8988T (cell line): ENCODE results near the gene IFFO2.

Experiments used
- DNase-seq: peaks from one replicate; pipeline ENCODE4 v3.0.0; 2011

IFFO2 gene

DNA sequence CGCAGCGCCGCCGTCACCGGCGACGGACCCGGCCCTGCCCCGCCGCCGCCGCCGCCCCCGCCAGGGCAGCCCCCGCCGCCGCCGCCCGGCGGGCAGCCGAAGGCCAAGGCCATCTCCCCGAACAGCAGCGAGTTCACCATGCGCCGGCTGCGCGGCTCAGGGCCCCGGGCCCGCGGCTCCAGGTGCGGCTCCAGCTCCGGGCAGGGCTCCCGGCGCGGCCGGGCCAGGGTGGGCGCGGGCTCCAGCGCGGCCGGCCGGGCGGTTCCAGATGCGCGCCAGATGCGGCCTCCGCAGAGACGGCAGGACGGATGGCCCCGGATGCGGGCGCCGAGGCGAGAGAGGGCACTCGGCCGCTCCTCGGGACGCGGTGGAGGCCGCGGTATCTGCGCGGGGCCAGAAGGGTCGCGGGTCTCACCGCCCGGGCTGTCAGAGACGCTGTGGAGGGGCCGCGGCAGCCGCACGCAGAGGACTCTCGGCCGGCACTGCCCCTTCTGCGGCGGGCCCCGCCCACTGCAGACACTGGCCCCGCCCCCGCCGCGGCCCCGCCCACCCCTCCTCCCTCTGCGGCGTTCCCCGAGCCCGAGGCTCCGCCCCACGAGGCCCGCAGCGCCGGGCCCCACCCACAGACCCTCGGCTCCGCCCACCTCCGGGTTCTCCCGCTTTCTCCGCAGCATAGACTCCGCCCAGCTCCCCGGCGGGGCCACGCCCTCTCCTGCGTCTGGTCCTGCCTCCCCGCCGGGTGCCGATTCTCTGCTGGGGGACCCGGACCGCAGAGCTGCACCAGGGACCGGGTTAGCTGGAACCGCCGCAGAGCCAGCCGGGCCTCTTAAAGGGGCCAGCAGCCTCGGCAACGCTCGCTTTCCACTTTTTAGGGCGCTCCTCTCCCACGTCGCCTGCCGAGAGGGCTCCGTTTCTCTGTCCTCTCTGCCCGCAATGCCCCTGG is at the start of gene IFFO2:
TSS of gene IFFO2 (minus strand) at position 484 of the 943 bp plus-strand sequence. CDS start at position 140, 344 bp downstream.
- DNase-seq, result peak; percentile 95

DNA sequence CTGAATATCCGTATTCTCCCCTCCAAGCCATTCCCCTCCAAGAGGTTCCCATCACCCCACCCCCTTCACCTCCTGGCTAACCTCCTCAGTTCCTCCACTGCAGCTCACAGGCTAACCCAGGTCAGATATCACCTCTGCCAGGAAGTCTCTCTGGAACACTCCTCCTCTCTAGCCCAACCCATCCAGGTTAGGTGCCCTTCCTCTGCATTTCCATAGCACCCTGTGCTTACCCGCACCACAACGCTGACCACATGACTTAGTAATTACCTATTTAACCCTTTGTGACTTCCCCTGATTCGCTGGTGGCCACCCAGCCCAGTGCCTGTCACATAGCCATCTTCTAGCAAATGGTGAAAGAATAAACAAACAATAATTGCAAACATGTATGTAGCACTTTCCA is 49.5 kb upstream of the IFFO2 start:
- no peak for DNase-seq

DNA sequence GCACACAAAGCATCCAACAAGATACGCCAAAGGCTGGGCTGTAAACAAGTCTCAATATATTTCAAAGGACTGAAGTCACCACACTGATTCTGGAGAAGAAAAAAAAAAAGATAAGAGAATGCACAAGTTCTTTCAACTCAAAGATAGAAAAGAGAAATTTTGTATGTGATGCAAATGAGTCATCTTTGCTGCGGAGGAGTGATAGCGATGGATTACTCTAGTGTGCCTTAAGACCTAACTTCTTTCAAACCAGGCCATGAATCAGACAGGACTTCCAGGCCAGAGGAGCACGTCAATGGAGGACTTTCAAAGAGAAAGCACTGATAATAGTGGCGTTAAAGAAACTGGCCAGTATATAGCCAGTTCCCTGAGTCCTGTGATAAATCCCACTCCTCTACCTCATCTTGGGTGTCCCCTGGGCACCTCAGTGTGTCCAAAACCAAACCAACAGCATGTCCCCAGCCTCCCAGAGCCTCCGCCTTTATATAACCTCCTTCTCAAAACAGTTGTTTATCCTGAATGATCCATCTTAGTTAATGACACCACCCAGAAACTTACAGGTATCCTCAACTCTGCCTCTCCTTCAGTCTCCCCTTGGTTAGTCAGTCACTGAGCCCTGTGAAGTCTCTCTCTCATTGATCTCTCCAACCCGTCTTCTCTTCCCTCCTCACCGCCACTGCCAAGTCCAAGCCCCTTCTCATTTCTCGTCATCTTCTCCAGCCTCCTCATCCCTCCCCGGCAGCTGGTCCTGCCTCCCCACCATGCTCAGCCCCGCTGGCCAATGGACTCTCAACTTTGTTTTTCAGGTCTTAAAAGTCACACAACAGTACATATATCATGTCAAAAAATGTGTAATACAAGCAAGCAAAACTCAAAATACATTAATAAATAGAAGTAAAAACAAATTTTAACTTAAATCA is 47.2 kb upstream of the IFFO2 start:
- no peak for DNase-seq

DNA sequence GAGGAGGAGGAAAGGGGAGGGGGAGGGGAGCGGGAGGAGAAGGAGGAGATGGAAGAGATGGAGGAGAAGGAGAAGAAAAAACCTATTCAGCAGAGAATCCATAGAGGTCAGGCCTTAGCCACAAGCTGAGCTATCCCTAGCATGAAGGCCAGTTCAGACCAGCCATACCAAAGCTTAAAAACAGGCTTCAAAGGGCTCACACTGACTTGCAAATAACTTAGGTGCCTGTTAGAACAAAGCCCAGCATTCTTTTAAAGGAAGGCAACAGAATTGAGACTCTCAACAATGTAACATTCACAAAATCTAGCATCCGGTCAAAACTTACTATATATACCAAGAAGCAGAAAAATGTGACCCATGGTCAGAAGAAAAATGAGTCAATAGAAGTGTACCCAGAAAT is 43.6 kb upstream of the IFFO2 start:
- DNase-seq, result no peak

DNA sequence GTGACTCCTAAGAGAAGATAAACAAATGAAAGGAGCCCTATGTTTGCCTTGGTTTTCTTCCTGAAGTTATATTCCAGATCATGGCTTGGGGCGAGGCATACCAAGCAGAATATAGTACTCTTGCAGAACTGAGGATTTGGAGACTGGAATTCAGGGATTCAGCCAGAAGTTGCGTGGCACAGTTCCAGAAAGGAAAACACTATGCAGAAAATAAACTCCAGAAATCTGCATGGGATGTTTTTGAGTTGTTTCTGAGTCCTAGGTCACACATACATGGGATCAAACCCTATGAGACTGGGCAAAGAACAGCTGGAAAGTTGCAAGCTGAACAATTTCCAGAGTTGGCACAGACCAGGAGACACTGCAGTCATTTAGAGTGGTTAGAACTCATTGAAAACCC is 42.9 kb upstream of the IFFO2 start:
- DNase-seq, result no peak

DNA sequence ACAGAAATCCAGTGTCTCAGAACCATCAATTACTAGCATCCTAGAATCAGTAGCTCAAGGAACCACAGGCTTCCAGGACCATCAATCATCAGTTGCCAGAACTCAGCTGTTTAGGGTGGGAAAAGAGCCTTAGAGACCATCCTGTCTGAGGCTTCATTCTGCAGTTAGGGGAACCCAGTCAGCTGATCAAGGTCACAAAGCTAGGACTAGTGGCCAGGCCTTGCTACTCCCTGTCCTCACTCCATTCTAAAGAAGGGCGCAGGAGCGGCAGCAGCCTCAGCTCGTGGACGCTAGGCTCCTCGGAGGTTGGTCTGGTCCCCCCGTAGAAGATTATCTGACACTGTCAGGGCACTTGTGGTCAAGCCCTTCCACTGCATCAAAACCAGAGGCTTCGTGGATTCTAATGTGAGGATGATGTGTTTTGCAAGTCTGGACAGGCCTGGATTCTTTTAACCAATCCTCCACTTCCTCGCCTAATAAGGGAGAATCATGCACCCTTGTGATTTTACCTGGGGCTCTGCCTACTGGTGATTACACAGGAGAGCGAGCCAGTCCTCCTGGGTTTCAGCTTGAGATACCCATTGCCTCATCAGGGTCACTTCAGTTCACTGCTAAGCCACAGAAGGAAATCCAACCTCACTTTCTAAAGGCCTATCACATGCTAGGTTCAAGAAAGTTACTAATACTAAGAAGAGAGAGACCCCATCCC is 41.7 kb upstream of the IFFO2 start:
- no peak for DNase-seq

DNA sequence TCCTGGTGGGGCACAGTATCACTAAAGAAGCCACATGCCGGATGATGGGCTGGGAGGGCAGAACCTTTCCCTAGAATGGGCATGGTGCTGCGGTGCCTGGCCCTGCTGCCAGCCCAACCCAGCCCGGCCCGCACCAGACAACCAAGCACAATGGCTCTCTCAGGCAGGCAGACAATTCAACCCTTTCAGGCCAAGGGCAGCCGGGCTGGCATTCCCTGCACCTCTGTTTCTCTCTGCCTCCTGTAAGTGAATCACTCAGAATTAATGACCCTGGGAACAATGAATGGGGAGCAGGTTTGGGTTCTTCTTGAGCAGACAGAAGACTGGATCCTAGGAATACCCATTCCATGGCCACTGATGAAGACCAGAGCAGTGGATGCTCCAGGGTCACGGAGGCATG is 41.0 kb upstream of the IFFO2 start:
- DNase-seq, result no peak

DNA sequence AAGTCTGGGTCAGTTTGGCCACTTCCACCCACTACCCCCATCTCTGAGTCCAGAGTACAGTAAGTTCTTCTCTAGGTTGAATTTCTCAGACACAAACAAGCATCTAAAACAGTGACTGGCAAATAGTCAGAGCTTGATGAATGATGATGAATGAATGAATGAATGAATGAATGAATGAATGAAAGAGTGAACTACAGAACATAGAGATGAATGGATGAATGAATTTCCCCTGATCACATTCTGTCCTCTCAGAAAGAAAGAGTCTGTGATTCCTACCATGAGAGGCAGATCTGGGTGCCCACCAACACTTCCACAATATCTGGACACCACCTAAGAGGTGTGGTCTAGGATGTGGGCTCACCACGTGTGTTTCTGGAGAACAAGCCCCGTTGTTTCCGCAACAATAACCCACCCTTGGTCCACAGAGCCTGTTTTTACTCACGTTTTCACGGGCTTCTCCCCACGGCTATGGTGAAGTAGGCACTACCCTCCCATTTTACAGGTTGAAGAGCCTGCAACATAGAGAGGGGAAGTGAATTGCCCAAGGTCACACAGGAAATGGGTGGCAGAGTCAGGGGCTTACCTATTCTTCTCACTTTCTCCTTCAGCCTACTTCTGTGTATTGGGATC is 40.2 kb upstream of the IFFO2 start:
- no peak for DNase-seq

DNA sequence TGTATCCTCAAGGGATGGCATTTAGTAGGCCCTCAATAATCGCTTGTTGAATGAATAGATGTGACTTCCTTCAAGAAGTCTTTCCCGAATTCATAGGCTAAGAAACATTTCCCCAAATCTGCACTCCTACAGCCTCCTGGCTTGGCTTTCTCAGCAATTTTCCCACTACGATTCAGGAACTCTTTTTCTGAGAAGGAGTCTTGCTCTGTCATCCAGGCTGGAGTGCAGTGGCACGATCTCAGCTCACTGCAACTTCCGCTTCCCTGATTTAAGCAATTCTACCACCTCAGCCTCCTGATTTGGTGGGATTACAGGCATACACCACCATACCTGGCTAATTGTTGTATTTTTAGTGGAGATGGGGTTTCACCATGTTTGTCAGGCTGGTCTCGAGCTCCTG is 37.9 kb upstream of the IFFO2 start:
- DNase-seq, result no peak

DNA sequence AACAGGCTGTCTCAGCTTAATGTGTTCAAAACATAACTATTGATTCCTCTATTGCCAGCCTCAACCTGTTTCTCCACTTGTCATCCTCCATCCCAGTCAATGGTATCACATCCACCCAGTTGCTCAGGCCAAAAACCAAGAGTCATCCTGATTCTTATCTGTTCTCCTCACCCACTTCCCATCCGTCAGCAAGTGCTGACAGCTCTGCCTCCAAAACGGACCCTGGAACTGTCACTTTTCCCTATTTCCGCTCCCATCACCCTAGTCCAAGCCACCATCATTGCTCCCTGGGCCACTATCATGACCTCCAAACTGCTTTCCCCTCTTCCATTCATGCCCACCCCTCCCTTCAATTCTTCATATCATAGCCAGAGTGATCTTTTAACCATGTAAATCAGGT is 36.2 kb upstream of the IFFO2 start:
- no peak for DNase-seq

DNA sequence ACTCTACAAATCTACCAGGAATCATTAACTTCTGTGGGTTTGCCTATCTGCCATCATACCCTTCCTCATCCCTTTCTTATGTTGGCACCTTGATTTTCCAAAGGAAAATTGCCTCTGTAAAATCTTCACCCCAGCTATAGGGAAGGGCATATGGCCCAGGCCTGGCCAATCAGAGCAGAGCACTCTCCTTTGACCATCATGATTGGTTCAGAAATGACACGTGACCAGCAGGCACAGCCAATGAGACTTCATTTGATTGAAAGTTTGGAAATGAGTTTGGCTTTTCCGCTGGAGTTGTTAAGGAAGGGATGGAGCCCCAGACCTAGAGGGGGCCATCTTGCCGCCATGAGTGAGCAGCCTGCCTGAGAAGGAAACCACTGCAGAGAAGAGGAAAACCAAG is 35.1 kb upstream of the IFFO2 start:
- DNase-seq, result no peak

DNA sequence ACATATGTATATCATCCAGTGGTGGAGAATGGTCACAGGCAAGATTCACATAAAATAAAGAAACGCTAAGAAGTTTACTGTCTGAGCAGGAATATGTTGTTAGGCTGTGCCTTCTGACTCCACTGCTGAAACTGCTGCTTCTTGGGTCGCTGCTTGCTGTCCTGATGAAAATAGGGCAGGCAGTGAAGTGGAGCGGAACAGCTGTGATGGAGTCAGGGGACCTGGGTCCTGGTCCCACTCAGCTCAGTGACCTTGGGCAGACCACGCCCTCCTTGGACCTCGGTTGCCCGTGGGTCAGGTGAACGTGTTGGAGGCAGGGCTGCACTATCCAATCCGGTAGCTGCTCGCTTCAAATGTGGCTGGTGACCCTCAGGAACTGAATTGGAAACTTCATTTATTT is 33.4 kb upstream of the IFFO2 start:
- DNase-seq, result no peak

DNA sequence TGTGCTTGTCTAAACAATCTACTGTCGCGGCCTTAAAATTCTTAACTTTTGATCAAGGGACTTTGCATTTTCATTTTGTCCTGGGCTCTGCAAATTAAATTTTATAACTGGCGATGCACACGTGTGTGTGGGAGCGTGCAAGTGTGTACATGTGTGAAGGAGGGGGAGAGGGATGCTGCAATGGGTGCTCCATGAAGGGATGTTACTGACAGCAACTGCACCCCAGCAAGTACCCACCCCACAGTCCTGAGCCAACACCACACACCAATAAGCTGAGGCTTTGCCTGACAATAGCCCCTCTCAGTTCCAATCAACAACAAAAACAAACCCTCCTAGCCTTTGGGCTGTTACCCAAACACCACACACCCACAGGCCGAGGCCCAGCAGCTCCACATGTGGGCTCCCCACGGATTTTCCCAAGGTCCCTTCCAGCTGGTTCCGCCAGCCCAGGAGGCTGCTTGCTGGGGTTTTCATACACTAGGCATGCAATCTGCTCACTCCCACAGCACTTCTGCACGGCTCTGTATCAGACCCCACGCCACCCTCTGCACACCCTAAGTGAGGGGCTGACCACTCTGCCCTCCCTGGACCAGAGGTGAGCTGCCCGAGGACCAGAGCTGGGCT is 32.8 kb upstream of the IFFO2 start:
- DNase-seq, result no peak

DNA sequence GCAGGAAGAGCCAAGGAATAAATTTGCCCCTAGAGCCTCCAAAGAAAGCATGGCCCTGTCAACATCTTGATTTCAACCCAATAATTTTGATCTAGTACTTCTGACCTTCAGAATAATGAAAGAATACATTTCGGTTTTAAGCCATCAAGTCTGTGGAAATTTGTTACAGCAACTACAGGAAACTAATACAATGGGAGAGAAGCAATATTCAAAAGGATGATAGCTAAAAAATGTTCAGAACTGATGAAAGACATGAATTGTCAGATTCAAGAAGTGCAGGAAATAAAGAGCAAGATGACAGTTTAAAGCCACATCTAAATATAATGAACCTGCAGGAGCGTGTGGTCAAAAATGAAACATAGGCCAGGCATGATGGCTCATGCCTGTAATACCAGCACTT is 24.8 kb upstream of the IFFO2 start:
- DNase-seq, result no peak

DNA sequence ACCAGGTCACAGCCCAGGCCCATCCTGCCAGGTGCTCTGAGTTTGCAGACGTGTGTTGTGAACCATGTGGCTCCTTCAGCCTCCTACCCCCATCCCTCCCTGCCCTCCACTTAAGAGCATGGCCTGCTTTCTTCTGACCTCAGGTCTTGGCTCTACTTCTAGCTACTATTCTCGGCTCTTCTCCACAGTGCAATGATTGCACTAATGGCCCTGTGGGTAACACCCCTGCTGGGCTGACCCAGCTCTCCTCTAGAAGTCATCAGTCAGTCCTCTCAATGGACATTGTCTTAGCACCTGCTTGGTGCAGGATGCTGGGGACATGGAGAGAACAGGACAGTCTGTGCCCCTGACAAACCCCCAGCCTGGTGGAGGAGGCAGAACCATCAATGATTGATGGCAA is 22.2 kb upstream of the IFFO2 start:
- DNase-seq, result no peak

DNA sequence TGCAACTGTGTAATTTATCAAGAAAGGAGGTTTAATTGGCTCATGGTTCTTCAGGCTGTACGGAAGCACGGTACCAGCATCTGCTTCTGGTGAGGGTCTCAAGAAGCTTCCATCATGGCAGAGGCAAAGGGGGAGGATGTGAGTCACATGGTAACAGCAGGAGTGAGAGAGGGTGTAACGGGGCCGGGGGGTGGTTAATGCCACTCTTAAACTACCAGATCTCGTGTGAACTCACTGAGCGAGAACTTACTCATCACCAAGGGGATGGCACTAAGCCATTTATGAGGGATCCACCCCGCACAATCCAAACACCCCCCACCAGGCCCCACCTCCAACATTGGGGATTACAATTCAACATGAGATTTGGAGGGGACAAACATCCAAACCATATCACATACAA is 21.0 kb upstream of the IFFO2 start:
- no peak for DNase-seq

DNA sequence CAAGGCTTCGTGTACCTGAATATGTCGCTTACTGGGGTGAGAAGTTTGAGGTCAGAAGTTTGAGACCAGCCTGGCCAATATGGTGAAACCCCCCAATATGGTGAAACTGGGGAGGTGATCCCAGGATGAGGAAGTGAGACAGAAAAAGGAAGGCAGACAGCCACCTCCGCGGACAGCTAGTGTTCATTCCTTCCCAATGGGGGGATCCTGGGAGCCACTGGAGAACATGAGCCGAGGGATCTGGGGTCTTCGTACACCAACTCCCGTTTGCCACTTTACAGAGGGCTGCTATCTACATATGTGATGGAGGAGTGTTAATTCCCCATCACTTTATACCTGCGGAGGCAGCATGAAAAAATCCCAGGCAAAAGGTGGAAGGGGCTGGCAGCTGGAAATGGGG is 19.6 kb upstream of the IFFO2 start:
- DNase-seq, result no peak

DNA sequence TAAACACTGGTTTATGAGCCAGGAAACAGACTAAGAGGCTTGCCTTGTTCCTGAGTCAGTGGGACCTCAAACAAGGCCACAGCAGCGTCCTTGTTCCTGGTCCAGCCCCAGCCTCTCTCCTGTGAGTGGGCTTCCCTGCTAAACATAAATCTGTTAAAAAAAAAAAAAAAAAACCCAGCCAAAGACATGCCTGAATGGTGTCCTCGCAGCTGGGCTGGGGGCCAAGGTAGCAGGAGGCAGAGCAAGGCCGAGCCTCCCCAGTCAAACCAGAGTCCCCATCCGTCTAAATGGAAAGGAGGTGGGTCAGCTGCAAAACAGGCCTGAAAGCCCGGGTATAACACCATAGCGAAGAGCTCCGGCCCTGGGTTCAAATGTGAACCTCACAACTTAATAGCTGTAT is 18.1 kb upstream of the IFFO2 start:
- DNase-seq, result no peak

DNA sequence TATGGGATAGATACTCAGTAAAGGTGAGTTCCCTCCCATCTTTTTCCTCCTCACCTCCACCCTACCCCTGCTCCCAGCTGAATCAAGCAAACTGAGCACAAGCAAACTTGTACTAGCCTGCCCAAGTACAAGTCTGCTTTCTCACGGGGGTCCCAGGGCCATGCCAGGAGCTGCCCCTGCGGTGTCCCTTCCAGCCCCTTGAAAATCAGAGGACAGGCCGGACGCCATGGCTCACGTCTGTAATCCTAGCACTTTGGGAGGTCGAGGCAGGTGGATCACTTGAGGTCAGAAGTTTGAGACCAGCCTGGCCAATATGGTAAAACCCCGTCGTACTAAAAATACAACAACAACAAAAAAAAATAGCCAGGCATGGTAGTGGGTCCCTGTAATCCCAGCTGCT is 17.5 kb upstream of the IFFO2 start:
- no peak for DNase-seq

DNA sequence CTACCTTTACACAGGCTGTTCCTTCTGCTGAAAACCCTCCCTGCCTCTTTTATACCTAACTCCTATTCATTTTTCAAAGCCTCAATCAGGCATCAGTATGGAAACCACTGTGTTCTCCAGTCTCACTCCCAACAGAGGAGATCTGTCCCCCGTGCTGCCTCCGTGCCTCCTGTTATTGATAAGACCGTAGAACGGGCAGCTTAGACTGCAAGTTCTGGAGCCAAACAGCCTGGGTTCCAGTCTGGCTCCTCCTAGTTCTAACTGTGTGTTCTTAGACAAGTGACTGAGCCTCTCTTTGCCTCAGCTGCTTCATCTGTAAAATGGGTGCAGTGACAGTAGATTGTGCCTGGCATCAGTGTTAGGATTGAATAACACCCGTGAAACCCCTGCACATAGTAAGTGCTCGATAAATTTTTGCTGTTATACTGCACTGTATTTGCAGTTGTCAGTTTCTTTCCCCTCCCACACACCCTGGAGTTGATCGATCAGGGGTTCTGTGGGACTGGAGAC is 17.0 kb upstream of the IFFO2 start:
- DNase-seq, result no peak

DNA sequence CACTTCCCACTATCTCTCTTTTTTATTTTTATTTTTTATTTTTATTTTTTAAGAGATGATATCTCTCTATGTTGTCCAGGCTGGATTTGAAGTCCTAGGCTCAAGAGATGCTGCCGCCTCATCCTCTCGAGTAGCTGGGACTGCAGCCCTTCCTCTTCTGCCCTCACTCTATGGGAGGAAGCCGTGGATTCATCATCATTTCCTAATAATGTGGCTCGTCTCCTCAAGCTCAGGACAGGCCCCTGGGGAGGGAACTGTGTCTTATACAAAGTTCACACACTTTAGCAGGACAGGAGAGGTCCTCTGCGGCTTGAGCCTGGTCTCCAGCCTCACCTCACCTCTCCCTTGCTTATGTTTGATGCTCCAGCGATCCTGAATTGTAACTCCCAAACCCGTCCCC is 16.5 kb upstream of the IFFO2 start:
- DNase-seq, result no peak

DNA sequence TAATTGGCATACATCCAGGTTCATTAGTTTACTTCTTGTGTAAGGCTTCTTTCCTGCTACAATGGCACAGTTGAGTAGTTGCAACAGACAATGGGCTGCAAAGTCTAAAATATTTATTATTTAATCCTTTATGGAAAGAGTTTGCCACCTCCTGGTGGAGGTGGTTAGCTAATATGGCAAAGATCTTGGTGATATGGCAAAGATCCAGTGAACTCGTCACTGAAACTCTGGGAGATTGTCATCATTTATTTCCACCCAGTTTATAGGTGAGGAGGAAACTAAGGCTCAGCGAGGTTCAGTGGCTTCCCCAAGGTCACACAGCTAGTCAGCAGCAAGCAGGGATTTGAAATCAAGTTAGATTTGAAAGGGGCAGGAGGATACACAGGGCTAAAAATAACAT is 16.1 kb upstream of the IFFO2 start:
- DNase-seq, result no peak
